ENCODE results near the gene KAT7. TPM values are rescaled to one million over a fixed set of nuclear protein-coding genes. Genes with fewer than 3 reads are reported as not detected.

Gene KAT7
- total RNA-seq, 1 experiment from 2014 or later = 39.4 TPM

DNA sequence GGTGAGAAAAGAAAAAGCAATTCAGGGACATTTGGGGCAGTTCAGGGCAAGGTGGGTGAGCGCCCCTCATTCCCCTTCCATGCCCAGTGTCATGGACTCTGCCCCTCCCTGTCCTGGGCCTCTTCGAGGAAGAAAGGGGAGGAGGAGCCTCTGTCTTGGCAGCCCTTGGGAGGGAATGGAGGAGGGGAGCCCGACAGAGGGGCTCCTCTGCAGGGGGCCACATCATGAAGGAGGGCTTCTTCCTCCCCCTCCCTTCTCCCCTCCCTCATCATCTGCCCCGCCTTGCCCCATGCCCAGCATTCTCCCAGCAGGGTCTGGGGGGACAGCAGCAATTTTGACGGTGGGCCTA lies 92.5 kb downstream of the KAT7 start:
- Histone ChIP-seq H3K36me3 (no peaks in the 10 kb centered on the region), H3K4me1 (replicated peaks) (peaks cover 6% of the 10 kb centered on the region), H3K4me3 (no peak overlapping the region), H3K27me3 (replicated peaks) (peaks cover 70% of the 10 kb centered on the region), H3K27ac (no peak overlapping the region), H3K9me3 (replicated peaks) (no peaks in the 10 kb centered on the region; the same call in 1 of the 2 replicates)
- DNase-seq (ENCODE audit: low read depth in 1 of 2, low spot score in 2 of 2) = no peak

- H3K9me3 ChIP-seq (replicated peaks) = no peaks in the 10 kb centered on the region; the same call in 1 of the 2 replicates
- H3K27ac ChIP-seq = no peak overlapping the region
- peaks cover 6% of the 10 kb centered on the region for H3K4me1 ChIP-seq (replicated peaks)
- no peak for DNase-seq (ENCODE audit: low read depth in 1 of 2, low spot score in 2 of 2)
- no peaks in the 10 kb centered on the region for H3K36me3 ChIP-seq
- H3K4me3 ChIP-seq = no peak overlapping the region
- H3K27me3 ChIP-seq (replicated peaks) = peaks cover 71% of the 10 kb centered on the region
These were observed 94.0 kb downstream of the KAT7 start for GRCh38 chr17:49882434-49882833.

Other genes with a start within 250 kb of the KAT7 start
- gene NXPH3, start 212.8 kb upstream of the KAT7 start, total RNA-seq (2014; rRNA removed; shearing (Covaris generic)) = 2.2 and 2.3 TPM in 2 replicates
- 61.0 and 73.0 TPM in 2 replicates for gene SPOP, start 110.6 kb upstream of the KAT7 start, total RNA-seq (2014; rRNA removed; shearing (Covaris generic))
- gene SLC35B1, start 80.7 kb upstream of the KAT7 start, total RNA-seq (2014; rRNA removed; shearing (Covaris generic)) = 140 and 141 TPM in 2 replicates
- 1.3 and 2.6 TPM in 2 replicates for gene FAM117A, start 24.6 kb upstream of the KAT7 start, total RNA-seq (2014; rRNA removed; shearing (Covaris generic))
- not detected in 2 replicates for gene TAC4, start 59.4 kb downstream of the KAT7 start, total RNA-seq (2014; rRNA removed; shearing (Covaris generic))
- 0.13 TPM in 1 of 2 replicates, not detected in the other for gene DLX4, start 180.5 kb downstream of the KAT7 start, total RNA-seq (2014; rRNA removed; shearing (Covaris generic))
- not detected in 2 replicates for gene DLX3, start 206.5 kb downstream of the KAT7 start, total RNA-seq (2014; rRNA removed; shearing (Covaris generic))

All from SJSA1 (cell line).